H9 (cell line): ENCODE measurements around the gene SFXN5. TPM values are rescaled to one million over a fixed set of nuclear protein-coding genes. Genes with fewer than 3 reads are reported as not detected.

Experiments
- DNase-seq: peaks from one replicate; pipeline ENCODE4 v3.0.0-alpha.2; 2017
- H2AFZ ChIP-seq: one replicate; pipeline ENCODE4 v1.6.1; 2013; ENCODE audit warnings: mild to moderate bottlenecking, low read length, control low read depth, moderate library complexity
- H2AK5ac ChIP-seq: 2 replicates; pipeline ENCODE4 v1.6.1; 2013; ENCODE audit warnings: low read length, control low read depth, mixed read lengths; ENCODE audit not compliant: insufficient read length
- H2BK120ac ChIP-seq: one replicate; pipeline ENCODE4 v1.6.1; 2013; ENCODE audit warnings: low read depth, mild to moderate bottlenecking, low read length, control low read depth, inconsistent platforms; ENCODE audit not compliant: poor library complexity, severe bottlenecking
- H2BK12ac ChIP-seq: 2 replicates; pipeline ENCODE4 v1.6.1; 2013; ENCODE audit warnings: low read length, control low read depth, mixed read lengths, low read depth; ENCODE audit not compliant: insufficient read length
- H2BK15ac ChIP-seq: 2 replicates; pipeline ENCODE4 v1.6.1; 2013; ENCODE audit warnings: low read depth, low read length, control low read depth
- H2BK20ac ChIP-seq: one replicate; pipeline ENCODE4 v1.6.1; 2013; ENCODE audit warnings: low read depth, mild to moderate bottlenecking, low read length, control low read depth, inconsistent platforms; ENCODE audit not compliant: poor library complexity, severe bottlenecking
- H2BK5ac ChIP-seq: 2 replicates; pipeline ENCODE4 v1.6.1; 2013; ENCODE audit warnings: low read length, control low read depth, mixed read lengths; ENCODE audit not compliant: insufficient read length
- H3K14ac ChIP-seq: 2 replicates; pipeline ENCODE4 v1.6.1; 2013; ENCODE audit warnings: low read length, control low read depth; ENCODE audit not compliant: insufficient read depth
- H3K18ac ChIP-seq: 2 replicates; pipeline ENCODE4 v1.6.1; 2013; ENCODE audit warnings: low read depth, mild to moderate bottlenecking, mixed read lengths, low read length, control low read depth; ENCODE audit not compliant: insufficient read length
- H3K23ac ChIP-seq: 2 replicates; pipeline ENCODE4 v1.6.1; 2013; ENCODE audit warnings: low read length, control low read depth, mixed read lengths, low read depth; ENCODE audit not compliant: insufficient read length
- H3K23me2 ChIP-seq: 2 replicates; pipeline ENCODE4 v1.6.1; 2013; ENCODE audit warnings: low read depth, mild to moderate bottlenecking, mixed read lengths, low read length, control low read depth; ENCODE audit not compliant: insufficient read length, poor library complexity, severe bottlenecking
- H3K27ac ChIP-seq: 2 replicates; pipeline ENCODE4 v1.5.1; 2013; ENCODE audit warnings: low read length, control low read depth, mixed read lengths, low read depth; ENCODE audit not compliant: insufficient read length
- H3K27me3 ChIP-seq: 2 replicates; pipeline ENCODE4 v1.6.1; 2013; ENCODE audit warnings: low read length, control low read depth, inconsistent platforms; ENCODE audit not compliant: insufficient read depth
- H3K4ac ChIP-seq: 2 replicates; pipeline ENCODE4 v1.6.1; 2013; ENCODE audit warnings: low read depth, mild to moderate bottlenecking, control low read depth, inconsistent platforms, low read length, moderate library complexity
- H3K4me1 ChIP-seq: 2 replicates; pipeline ENCODE4 v1.6.1; 2013; ENCODE audit warnings: low read length, control low read depth, inconsistent platforms; ENCODE audit not compliant: insufficient read depth
- H3K4me2 ChIP-seq: 2 replicates; pipeline ENCODE4 v1.6.1; 2013; ENCODE audit warnings: low read length, control low read depth, mixed read lengths; ENCODE audit not compliant: insufficient read length, insufficient read depth
- H3K56ac ChIP-seq: 2 replicates; pipeline ENCODE4 v1.6.1; 2013; ENCODE audit warnings: low read depth, mild to moderate bottlenecking, mixed read lengths, low read length, control low read depth; ENCODE audit not compliant: insufficient read length
- H3K79me1 ChIP-seq: 2 replicates; pipeline ENCODE4 v1.6.1; 2013; ENCODE audit warnings: low read depth, mild to moderate bottlenecking, moderate library complexity, low read length, control low read depth, inconsistent platforms; ENCODE audit not compliant: insufficient read depth, poor library complexity, severe bottlenecking
- H3K79me2 ChIP-seq: 2 replicates; pipeline ENCODE4 v1.6.1; 2013; ENCODE audit warnings: low read length, control low read depth, inconsistent platforms; ENCODE audit not compliant: insufficient read depth
- H3K9ac ChIP-seq: 2 replicates; pipeline ENCODE4 v1.6.1; 2013; ENCODE audit warnings: low read length, control low read depth, mixed read lengths; ENCODE audit not compliant: insufficient read length; ENCODE audit errors: extremely low read depth
- H3K9me3 ChIP-seq: one replicate; pipeline ENCODE4 v1.6.1; 2013; ENCODE audit warnings: low read depth, low read length, inconsistent platforms; ENCODE audit not compliant: control insufficient read depth
- H3T11ph ChIP-seq: one replicate; pipeline ENCODE4 v1.6.1; 2013; ENCODE audit warnings: mild to moderate bottlenecking, low read length, control low read depth, inconsistent platforms
- H4K20me1 ChIP-seq: one replicate; pipeline ENCODE4 v1.6.1; 2013; ENCODE audit not compliant: control insufficient read depth, insufficient read length, insufficient read depth
- H4K5ac ChIP-seq: 2 replicates; pipeline ENCODE4 v1.6.1; 2013; ENCODE audit warnings: low read depth, mild to moderate bottlenecking, mixed read lengths, low read length, control low read depth; ENCODE audit not compliant: insufficient read length
- H4K8ac ChIP-seq: replicated peaks from 2 replicates; pipeline ENCODE4 v1.6.1; 2013; ENCODE audit warnings: low read length, control low read depth, mixed read lengths, low read depth; ENCODE audit not compliant: insufficient read length
- H4K91ac ChIP-seq: 2 replicates; pipeline ENCODE4 v1.6.1; 2013; ENCODE audit warnings: low read depth, mild to moderate bottlenecking, moderate library complexity, mixed read lengths, low read length, control low read depth; ENCODE audit not compliant: insufficient read length
- H3K27ac Mint-ChIP-seq, 3 experiments: 2 replicates in 2 of 3; 3 replicates in 1 of 3; pipeline ENCODE4 v1.8.0; 2020 to 2021; ENCODE audit warnings: mixed read lengths in 3 of 3, mild to moderate bottlenecking in 1 of 3, moderate library complexity in 1 of 3
- H3K27me3 Mint-ChIP-seq: 2 replicates; pipeline ENCODE4 v1.8.0; 2021; ENCODE audit warnings: low read depth, mild to moderate bottlenecking, moderate library complexity, mixed read lengths
- H3K36me3 Mint-ChIP-seq, 3 experiments: 2 replicates in 2 of 3; 3 replicates in 1 of 3; pipeline ENCODE4 v1.8.0; 2020 to 2021; ENCODE audit warnings: low read depth in 3 of 3, mixed read lengths in 3 of 3; ENCODE audit not compliant: insufficient read depth in 1 of 3
- H3K4me1 Mint-ChIP-seq, 2 experiments: 2 replicates each; pipeline ENCODE4 v1.8.0; 2020; ENCODE audit warnings: mixed read lengths in 2 of 2
- H3K4me3 Mint-ChIP-seq, 2 experiments: 2 replicates in 1 of 2; 3 replicates in 1 of 2; pipeline ENCODE4 v1.8.0; 2020 to 2021; ENCODE audit warnings: mild to moderate bottlenecking in 2 of 2, mixed read lengths in 2 of 2, moderate library complexity in 1 of 2
- H3K9me3 Mint-ChIP-seq, 2 experiments: 2 replicates in 1 of 2; 3 replicates in 1 of 2; pipeline ENCODE4 v1.8.0; 2020; ENCODE audit warnings: mild to moderate bottlenecking in 2 of 2, mixed read lengths in 2 of 2, moderate library complexity in 1 of 2
- CTCF ChIP-seq: fragments of 200-600 bp; sonication (generic); conservative IDR thresholded peaks from 3 replicates; pipeline ENCODE4 v1.8.0; 2021; ENCODE audit warnings: antibody characterized with exemption, mild to moderate bottlenecking
- WGBS: extraction: QIAGEN DNeasy Blood & Tissue Kit; methylation state at CpG from one replicate; pipeline ENCODE4 v1.1.7; 2013; ENCODE audit warnings: missing lambda C conversion rate, low lambda C conversion rate, mixed read lengths; ENCODE audit not compliant: insufficient read length; ENCODE audit errors: extremely low coverage; 5-methylcytosine and 5-hydroxymethylcytosine counted together
- total RNA-seq: library from RNA; stranded (reverse); gene quantifications from 2 replicates; pipeline ENCODE4 v1.2.1, GENCODE V29; 2021

The SFXN5 gene
- total RNA-seq, 1 experiment from 2014 or later, result 30.9 TPM

GRCh38 chr2:72985136-72985535 is 86.4 kb downstream of the SFXN5 start:
- Histone ChIP-seq H2BK120ac (no peak overlapping the region), H3K4ac (no peak overlapping the region), H3K27me3 (no peaks in the 10 kb centered on the region), H3K9me3 (no peaks in the 10 kb centered on the region), H4K8ac (no peak overlapping the region), H2BK5ac (no peak overlapping the region), H3K9ac (no peak overlapping the region), H2BK15ac (no peak overlapping the region), H4K91ac (no peak overlapping the region), H3K79me2 (no peaks in the 10 kb centered on the region), H2AK5ac (no peak overlapping the region), H2BK12ac (no peak overlapping the region), H3K27ac (no peak overlapping the region), H3K56ac (no peak overlapping the region), H3K4me2 (no peak overlapping the region), H3K14ac (no peak overlapping the region; the same call in 1 of the 2 replicates), H3K79me1 (no peaks in the 10 kb centered on the region), H2BK20ac (no peak overlapping the region), H3K23ac (no peak overlapping the region), H3K23me2 (no peaks in the 10 kb centered on the region), H3T11ph (no peak overlapping the region), H2AFZ (no peak overlapping the region), H4K20me1 (no peaks in the 10 kb centered on the region), H3K4me1 (peaks cover 2% of the 10 kb centered on the region; the same call in 1 of the 2 replicates), H3K18ac (no peak overlapping the region), H4K5ac (no peak overlapping the region)
- no peak overlapping the region for H3K4me3 Mint-ChIP-seq
- peaks cover 0 to 6% (median 2%) of the 10 kb centered on the region in 3 experiments; a peak in 4 of 7 replicates for H3K36me3 Mint-ChIP-seq
- no peak for DNase-seq
- no CpG with 5 or more reads among the region's 5 CpGs for WGBS
- no peak overlapping the region for H3K27ac Mint-ChIP-seq
- no peaks in the 10 kb centered on the region for H3K9me3 Mint-ChIP-seq
- TF ChIP-seq CTCF, result no peak
- peaks cover 1% of the 10 kb centered on the region; the same call in 1 of the 2 replicates for H3K27me3 Mint-ChIP-seq
- peaks cover 7 to 8% of the 10 kb centered on the region in 2 experiments for H3K4me1 Mint-ChIP-seq
